ENCODE measurements around the gene IL23A.
"Not testable (repeated sequence)": the region's sequence is repeated elsewhere in the genome, so short reads cannot be mapped to it uniquely, and the experiment has no call there.

The IL23A gene

DNA sequence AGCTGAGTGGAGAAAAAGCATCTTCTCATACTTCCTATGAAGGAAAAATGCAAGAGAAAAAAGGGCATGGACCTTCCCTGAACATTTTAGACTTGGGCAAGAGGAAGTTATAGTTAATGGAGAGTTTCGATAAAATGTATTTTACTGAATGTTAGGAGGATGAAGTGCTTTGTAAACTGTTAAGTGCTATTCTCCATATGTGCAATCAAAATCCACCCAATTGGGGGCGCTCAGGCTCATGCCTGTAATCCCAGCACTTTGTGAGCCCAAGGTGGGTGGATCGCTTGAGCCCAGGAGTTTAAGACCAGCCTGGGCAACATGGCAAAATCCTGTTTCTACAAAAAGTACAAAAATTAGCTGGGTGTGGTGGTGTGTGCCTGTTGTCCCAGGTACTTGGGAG lies 21.0 kb upstream of the IL23A start:
- no peak overlapping the region for H3K27ac Mint-ChIP-seq
- TF ChIP-seq, protein P1, sequence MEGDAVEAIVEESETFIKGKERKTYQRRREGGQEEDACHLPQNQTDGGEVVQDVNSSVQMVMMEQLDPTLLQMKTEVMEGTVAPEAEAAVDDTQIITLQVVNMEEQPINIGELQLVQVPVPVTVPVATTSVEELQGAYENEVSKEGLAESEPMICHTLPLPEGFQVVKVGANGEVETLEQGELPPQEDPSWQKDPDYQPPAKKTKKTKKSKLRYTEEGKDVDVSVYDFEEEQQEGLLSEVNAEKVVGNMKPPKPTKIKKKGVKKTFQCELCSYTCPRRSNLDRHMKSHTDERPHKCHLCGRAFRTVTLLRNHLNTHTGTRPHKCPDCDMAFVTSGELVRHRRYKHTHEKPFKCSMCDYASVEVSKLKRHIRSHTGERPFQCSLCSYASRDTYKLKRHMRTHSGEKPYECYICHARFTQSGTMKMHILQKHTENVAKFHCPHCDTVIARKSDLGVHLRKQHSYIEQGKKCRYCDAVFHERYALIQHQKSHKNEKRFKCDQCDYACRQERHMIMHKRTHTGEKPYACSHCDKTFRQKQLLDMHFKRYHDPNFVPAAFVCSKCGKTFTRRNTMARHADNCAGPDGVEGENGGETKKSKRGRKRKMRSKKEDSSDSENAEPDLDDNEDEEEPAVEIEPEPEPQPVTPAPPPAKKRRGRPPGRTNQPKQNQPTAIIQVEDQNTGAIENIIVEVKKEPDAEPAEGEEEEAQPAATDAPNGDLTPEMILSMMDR (IDR thresholded peaks at IDR 0.05; ENCODE audit: unreplicated experiment in 3 of 3): no peak
- H3K4me3 Mint-ChIP-seq: peak overlapping the region; percentile 5 to 60 (median 57)
- peaks cover 15% of the 10 kb centered on the region for H3K4me1 Mint-ChIP-seq
- H3K36me3 Mint-ChIP-seq (ENCODE audit: low read depth): peaks cover 22% of the 10 kb centered on the region
- H3K27me3 Mint-ChIP-seq (ENCODE audit: low read depth): no peaks in the 10 kb centered on the region
- H3K9me3 Mint-ChIP-seq: no peaks in the 10 kb centered on the region

DNA sequence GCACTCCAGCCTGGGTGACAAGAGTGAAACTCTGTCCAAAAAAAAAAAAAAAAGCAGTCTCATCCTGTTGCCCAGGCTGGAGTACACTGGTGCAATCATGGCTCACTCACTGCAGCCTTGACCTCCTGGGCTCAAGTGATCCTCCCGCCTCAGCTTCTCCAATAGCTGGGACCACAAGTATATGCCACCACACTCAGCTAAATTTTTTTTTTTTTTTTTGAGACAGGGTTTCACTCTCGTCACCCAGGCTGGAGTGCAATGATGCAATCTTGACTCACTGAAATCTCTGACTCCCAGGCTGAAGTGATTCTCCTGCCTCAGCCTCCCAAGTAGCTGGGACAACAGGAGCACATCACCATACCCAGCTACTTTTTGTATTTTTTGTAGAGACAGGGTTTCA lies 17.7 kb upstream of the IL23A start:
- Mint-ChIP-seq H3K36me3 (ENCODE audit: low read depth) (peaks cover 45% of the 10 kb centered on the region), H3K4me1 (peaks cover 2% of the 10 kb centered on the region), H3K9me3 (no peaks in the 10 kb centered on the region), H3K27me3 (ENCODE audit: low read depth) (no peaks in the 10 kb centered on the region), H3K4me3 (no peak overlapping the region), H3K27ac (no peak overlapping the region)
- TF ChIP-seq, protein P1 (IDR thresholded peaks at IDR 0.05; ENCODE audit: unreplicated experiment in 3 of 3): no peak

DNA sequence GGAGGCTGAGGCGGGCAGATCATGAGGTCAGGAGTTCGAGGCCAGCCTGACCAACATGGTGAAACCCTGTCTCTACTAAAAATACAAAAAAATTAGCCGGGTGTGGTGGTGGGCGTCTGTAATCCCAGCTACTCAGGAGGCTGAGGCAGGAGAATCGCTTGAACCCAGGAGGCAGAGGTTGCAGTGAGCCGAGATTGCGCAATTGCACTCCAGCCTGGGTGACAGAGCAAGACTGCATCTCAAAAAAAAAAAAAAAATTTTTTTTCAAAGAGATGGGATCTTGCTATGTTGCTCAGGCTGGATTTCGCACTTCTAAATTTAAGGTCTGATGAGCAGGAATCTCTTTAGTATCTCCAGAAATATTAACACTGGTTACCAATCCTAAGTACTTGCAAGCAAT lies 17.1 kb upstream of the IL23A start:
- not testable (repeated sequence) for H3K27ac Mint-ChIP-seq; H3K4me1 Mint-ChIP-seq; H3K27me3 Mint-ChIP-seq (ENCODE audit: low read depth); H3K4me3 Mint-ChIP-seq; H3K9me3 Mint-ChIP-seq
- peaks cover 50% of the 10 kb centered on the region for H3K36me3 Mint-ChIP-seq (ENCODE audit: low read depth)

DNA sequence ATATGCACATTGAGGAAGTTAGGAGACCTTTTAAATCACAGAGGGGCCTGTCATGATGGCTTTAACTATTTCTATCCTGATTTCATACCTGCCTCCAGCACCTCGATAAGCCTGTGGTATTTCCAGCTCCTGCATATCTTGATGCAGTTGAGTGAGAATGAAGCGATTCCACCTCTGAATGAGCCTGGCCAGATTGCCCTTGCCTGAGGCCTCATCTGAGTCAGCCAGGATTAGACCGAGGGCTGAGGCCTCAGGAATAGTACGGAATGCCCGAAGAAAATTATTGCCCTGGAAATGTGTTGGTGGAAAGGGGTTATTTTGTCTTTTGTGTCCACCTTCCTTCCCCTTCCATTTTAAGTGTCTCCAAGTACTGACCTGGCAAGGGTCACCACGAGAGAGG lies 14.5 kb upstream of the IL23A start:
- H3K27me3 Mint-ChIP-seq (ENCODE audit: low read depth): no peaks in the 10 kb centered on the region
- H3K4me1 Mint-ChIP-seq: no peaks in the 10 kb centered on the region
- no peak overlapping the region for H3K4me3 Mint-ChIP-seq
- no peak overlapping the region for H3K27ac Mint-ChIP-seq
- H3K9me3 Mint-ChIP-seq: no peaks in the 10 kb centered on the region
- H3K36me3 Mint-ChIP-seq (ENCODE audit: low read depth): peaks cover 54% of the 10 kb centered on the region
- TF ChIP-seq, protein P1 (IDR thresholded peaks at IDR 0.05; ENCODE audit: unreplicated experiment in 3 of 3): no peak

DNA sequence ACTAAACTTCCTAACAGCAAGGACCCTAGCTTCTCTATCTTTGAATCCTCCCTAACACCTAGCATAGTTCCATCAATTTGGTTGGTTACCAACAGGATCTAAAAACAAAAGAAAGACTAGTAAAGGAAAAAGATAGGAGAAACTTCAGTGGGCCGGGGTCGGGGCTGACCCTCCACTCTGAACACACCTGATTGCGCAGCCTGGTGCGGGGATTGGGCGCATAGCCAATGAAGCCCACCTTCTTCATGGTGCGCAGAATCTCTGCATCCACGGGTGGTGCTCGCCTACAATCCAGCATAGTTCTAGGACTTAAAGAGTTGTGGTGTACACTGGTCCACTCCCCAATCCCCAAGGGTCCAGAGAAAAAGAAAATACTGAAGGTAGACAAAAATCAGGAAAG lies 12.6 kb upstream of the IL23A start:
- TF ChIP-seq, protein P1 (IDR thresholded peaks at IDR 0.05; ENCODE audit: unreplicated experiment in 3 of 3): no peak
- Mint-ChIP-seq H3K27me3 (ENCODE audit: low read depth) (no peaks in the 10 kb centered on the region), H3K27ac (no peak overlapping the region), H3K9me3 (no peaks in the 10 kb centered on the region), H3K4me1 (no peaks in the 10 kb centered on the region), H3K4me3 (no peak overlapping the region), H3K36me3 (ENCODE audit: low read depth) (peaks cover 48% of the 10 kb centered on the region)

DNA sequence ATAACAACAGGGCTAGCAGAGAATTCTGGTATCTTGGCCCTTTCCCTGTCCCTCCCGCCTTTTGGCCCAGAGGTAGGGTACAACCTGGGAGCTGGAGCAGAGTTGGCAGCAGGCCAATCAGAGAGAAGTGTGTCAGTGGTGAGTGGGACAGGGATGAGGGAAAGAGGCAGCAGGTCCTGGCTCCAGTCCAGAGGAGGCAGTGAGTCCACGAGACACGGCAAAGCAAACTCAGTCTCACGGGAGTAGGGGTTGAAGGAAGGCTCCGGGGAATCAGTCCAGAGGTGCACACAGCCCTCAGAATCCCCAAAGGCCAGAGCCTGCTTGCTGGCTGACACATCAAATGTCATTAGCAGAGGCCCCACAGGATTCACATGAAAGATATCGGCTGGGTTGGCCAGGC lies 12.2 kb upstream of the IL23A start:
- Mint-ChIP-seq H3K36me3 (ENCODE audit: low read depth) (peaks cover 48% of the 10 kb centered on the region), H3K4me3 (no peak overlapping the region), H3K9me3 (no peaks in the 10 kb centered on the region), H3K4me1 (no peaks in the 10 kb centered on the region), H3K27me3 (ENCODE audit: low read depth) (no peaks in the 10 kb centered on the region), H3K27ac (no peak overlapping the region)
- TF ChIP-seq, protein P1 (IDR thresholded peaks at IDR 0.05; ENCODE audit: unreplicated experiment in 3 of 3): no peak

Data from nephron (organoid).